Activated CD8-positive, alpha-beta T cell treated with anti-CD3 and anti-CD28 coated beads for 36 hours (primary cell): ENCODE data around the gene NTRK2. TPM values are rescaled to one million over a fixed set of nuclear protein-coding genes. Genes with fewer than 3 reads are reported as not detected.

Experiments
- ATAC-seq: fragments of 200-7000 bp; cut with Tn5 transposase; one replicate; pipeline ENCODE4 v1.10.0; 2021; ENCODE audit warnings: mild to moderate bottlenecking, moderate library complexity
- CTCF ChIA-PET: fragments of 350-600 bp; sonication (Branson Sonifier 250); formaldehyde crosslinking; loops from one replicate; lab custom pipeline; 2021; ENCODE audit warnings: antibody characterized with exemption; lab: Charles Lee
- POLR2A ChIA-PET: fragments of 350-600 bp; sonication (Branson Sonifier 250); formaldehyde crosslinking; loops from one replicate; lab custom pipeline; 2021; ENCODE audit warnings: antibody characterized with exemption; lab: Charles Lee
- DNase-seq: peaks from one replicate; pipeline ENCODE4 v3.0.0-alpha.2; 2020
- H3K27ac Mint-ChIP-seq: one replicate; pipeline ENCODE4 v1.8.0; 2021; ENCODE audit warnings: mild to moderate bottlenecking, mixed read lengths
- H3K27me3 Mint-ChIP-seq: one replicate; pipeline ENCODE4 v1.8.0; 2021; ENCODE audit warnings: mixed read lengths
- H3K36me3 Mint-ChIP-seq: one replicate; pipeline ENCODE4 v1.8.0; 2021; ENCODE audit warnings: low read depth, mixed read lengths
- H3K4me1 Mint-ChIP-seq: one replicate; pipeline ENCODE4 v1.8.0; 2021; ENCODE audit warnings: low read depth, mixed read lengths
- H3K4me3 Mint-ChIP-seq: one replicate; pipeline ENCODE4 v1.8.0; 2021; ENCODE audit warnings: mild to moderate bottlenecking, moderate library complexity, mixed read lengths
- H3K9me3 Mint-ChIP-seq: one replicate; pipeline ENCODE4 v1.8.0; 2021; ENCODE audit warnings: mixed read lengths
- CTCF ChIP-seq: fragments of 200-600 bp; IDR thresholded peaks from one replicate; pipeline ENCODE4 v1.8.0; 2022; ENCODE audit warnings: antibody characterized with exemption, mild to moderate bottlenecking
- intact Hi-C: fragments of 100-400 bp; cut with micrococcal nuclease; formaldehyde crosslinking; loops from one replicate; pipeline ENCODE4 v1.10.0; 2022
- total RNA-seq, 2 experiments: library from RNA; stranded (reverse); gene quantifications; one replicate each; pipeline ENCODE4 v1.2.3, GENCODE V29; 2021

The NTRK2 gene
- total RNA-seq, 2 experiments from 2014 or later: 0.07 to 0.09 TPM

- ChIA-PET CTCF (no interaction called here), POLR2A (no interaction called here)
- no peaks in the 10 kb centered on the region for H3K4me1 Mint-ChIP-seq
- no peak overlapping the region for H3K4me3 Mint-ChIP-seq
- H3K36me3 Mint-ChIP-seq: no peaks in the 10 kb centered on the region
- intact Hi-C loops: no loop called here
- DNase-seq (no peak), ATAC-seq (no peak)
- no peaks in the 10 kb centered on the region for H3K9me3 Mint-ChIP-seq
- TF ChIP-seq CTCF: no peak
- H3K27me3 Mint-ChIP-seq: no peaks in the 10 kb centered on the region
- no peak overlapping the region for H3K27ac Mint-ChIP-seq
Measured at GRCh38 chr9:85021686-85022085, 352.2 kb downstream of the NTRK2 start.

GRCh38 chr9:85024374-85024773 is 354.8 kb downstream of the NTRK2 start:
- TF ChIP-seq CTCF: no peak
- peaks cover 1% of the 10 kb centered on the region for H3K27me3 Mint-ChIP-seq
- H3K9me3 Mint-ChIP-seq: no peaks in the 10 kb centered on the region
- ATAC-seq (no peak), DNase-seq (no peak)
- POLR2A ChIA-PET: no interaction called here
- intact Hi-C loops: no loop called here
- H3K4me3 Mint-ChIP-seq: no peak overlapping the region
- H3K4me1 Mint-ChIP-seq: no peaks in the 10 kb centered on the region
- CTCF ChIA-PET: no interaction called here
- H3K36me3 Mint-ChIP-seq: no peaks in the 10 kb centered on the region
- H3K27ac Mint-ChIP-seq: no peak overlapping the region

GRCh38 chr9:85025638-85026037 is 356.1 kb downstream of the NTRK2 start:
- TF ChIP-seq CTCF: no peak
- Mint-ChIP-seq H3K4me3 (no peak overlapping the region), H3K36me3 (no peaks in the 10 kb centered on the region), H3K9me3 (no peaks in the 10 kb centered on the region), H3K27me3 (peaks cover 1% of the 10 kb centered on the region), H3K27ac (no peak overlapping the region), H3K4me1 (no peaks in the 10 kb centered on the region)
- no peak for ATAC-seq
- POLR2A ChIA-PET: no interaction called here
- CTCF ChIA-PET: no interaction called here
- no peak for DNase-seq
- intact Hi-C loops: no loop called here

GRCh38 chr9:85027870-85028269 is 358.3 kb downstream of the NTRK2 start:
- no peaks in the 10 kb centered on the region for H3K9me3 Mint-ChIP-seq
- TF ChIP-seq CTCF: no peak
- H3K4me3 Mint-ChIP-seq: no peak overlapping the region
- no peak overlapping the region for H3K27ac Mint-ChIP-seq
- ChIA-PET CTCF (no interaction called here), POLR2A (no interaction called here)
- H3K4me1 Mint-ChIP-seq: no peaks in the 10 kb centered on the region
- H3K27me3 Mint-ChIP-seq: peaks cover 1% of the 10 kb centered on the region
- no peaks in the 10 kb centered on the region for H3K36me3 Mint-ChIP-seq
- no peak for ATAC-seq
- intact Hi-C loops: no loop called here
- DNase-seq: no peak

GRCh38 chr9:85030316-85030715 is 360.8 kb downstream of the NTRK2 start:
- CTCF ChIA-PET: no interaction called here
- intact Hi-C loops: no loop called here
- Mint-ChIP-seq H3K27ac (no peak overlapping the region), H3K4me3 (no peak overlapping the region), H3K9me3 (no peaks in the 10 kb centered on the region), H3K27me3 (peaks cover 1% of the 10 kb centered on the region), H3K36me3 (no peaks in the 10 kb centered on the region), H3K4me1 (no peaks in the 10 kb centered on the region)
- DNase-seq (no peak), ATAC-seq (no peak)
- POLR2A ChIA-PET: no interaction called here
- no peak for TF ChIP-seq CTCF
